ENCODE measurements around the gene THUMPD2. TPM values are rescaled to one million over a fixed set of nuclear protein-coding genes. Genes with fewer than 3 reads are reported as not detected.

Gene THUMPD2
- total RNA-seq, 1 experiment from 2014 or later = 19.6 TPM

- ChIA-PET POLR2A (no interaction called here), CTCF (interaction anchor here (1.2 kb wide), 1 partner anchor 104 kb away, joined by 5 read pairs; no protein-coding TSS in a partner anchor)
- TF ChIP-seq KAT7 (CRISPR knock-in tag; IDR thresholded peaks at IDR 0.05; ENCODE audit: borderline replicate concordance) (no peak), RELA (CRISPR knock-in tag; IDR thresholded peaks at IDR 0.05; ENCODE audit: borderline replicate concordance) (no peak), HMGXB4 (CRISPR knock-in tag; IDR thresholded peaks at IDR 0.05) (no peak), MLX (CRISPR knock-in tag; IDR thresholded peaks at IDR 0.05) (no peak), GABPB1 (CRISPR knock-in tag; IDR thresholded peaks at IDR 0.05) (no peak), CBFB (CRISPR knock-in tag; IDR thresholded peaks at IDR 0.05; ENCODE audit: low read depth) (no peak), SMAD4 (CRISPR knock-in tag; IDR thresholded peaks at IDR 0.05) (no peak), TP53 (CRISPR knock-in tag; IDR thresholded peaks at IDR 0.05) (no peak), ZNF396 (CRISPR knock-in tag; IDR thresholded peaks at IDR 0.05; ENCODE audit: borderline replicate concordance) (no peak), PRRX2 (CRISPR knock-in tag; IDR thresholded peaks at IDR 0.05) (no peak), ZNF532 (CRISPR knock-in tag; IDR thresholded peaks at IDR 0.05; ENCODE audit: borderline replicate concordance) (no peak), ZMAT4 (CRISPR knock-in tag; IDR thresholded peaks at IDR 0.05) (no peak), E2F4 (CRISPR knock-in tag; IDR thresholded peaks at IDR 0.05; ENCODE audit: borderline replicate concordance, low read depth) (no peak), CTCF (IDR thresholded peaks at IDR 0.05) (no peak), E2F1 (CRISPR knock-in tag; IDR thresholded peaks at IDR 0.05) (no peak), NFYB (CRISPR knock-in tag; conservative IDR thresholded peaks at IDR 0.05; ENCODE audit: low read depth) (no peak), CREB1 (CRISPR knock-in tag; IDR thresholded peaks at IDR 0.05) (no peak), NFE2L1 (CRISPR knock-in tag; IDR thresholded peaks at IDR 0.05) (no peak), ATF3 (CRISPR knock-in tag; conservative IDR thresholded peaks at IDR 0.05) (no peak)
- Mint-ChIP-seq H3K36me3 (peaks cover 29% of the 10 kb centered on the region), H3K27me3 (ENCODE audit: low read depth) (peaks cover 4% of the 10 kb centered on the region; the same call in 1 of the 2 replicates), H3K9me3 (peaks cover 31% of the 10 kb centered on the region), H3K4me3 (no peak overlapping the region), H3K27ac (peak overlapping the region; percentile 30; the same call in 1 of the 2 replicates), H3K4me1 (peaks cover 12% of the 10 kb centered on the region)
- DNase-seq (ENCODE audit: low spot score) (no peak), ATAC-seq (no peak)
Measured at GRCh38 chr2:39697454-39697853, 81.6 kb downstream of the THUMPD2 start.
